Measurements from ENCODE around the gene SRPK2.
"Not testable (repeated sequence)": the region's sequence is repeated elsewhere in the genome, so short reads cannot be mapped to it uniquely, and the experiment has no call there.

The SRPK2 gene

DNA sequence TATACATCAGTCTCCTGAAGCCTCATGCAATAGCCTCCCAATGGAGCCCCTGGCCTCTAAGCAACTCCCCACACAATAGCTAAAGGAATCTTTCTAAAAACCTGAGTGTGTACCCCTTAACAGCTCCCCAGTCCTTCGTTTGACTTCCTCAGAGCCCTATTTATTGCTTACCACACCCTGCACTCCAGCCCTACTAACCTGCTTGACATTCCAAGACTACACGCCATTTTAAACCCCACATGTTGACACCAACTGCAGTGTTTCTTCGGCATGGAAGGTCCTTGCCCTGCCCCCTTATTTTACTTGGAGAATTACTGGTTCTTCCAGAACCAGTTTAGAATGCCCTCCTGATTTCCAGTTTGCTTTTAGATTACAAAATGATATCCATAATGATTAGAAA, 10.8 kb downstream of the SRPK2 start:
- Histone ChIP-seq H3K36me3 (ENCODE audit: control insufficient read depth in 5 of 5, insufficient read depth in 5 of 5, low read length in 5 of 5) (no peaks in the 10 kb centered on the region), H3K9ac (ENCODE audit: low read length in 5 of 5) (no peak overlapping the region), H3K4me1 (ENCODE audit: control insufficient read depth in 5 of 5, insufficient read depth in 5 of 5, low read length in 5 of 5) (peaks cover 0 to 3% (median 0%) of the 10 kb centered on the region in 5 donors), H3K9me3 (ENCODE audit: control insufficient read depth in 5 of 5, low read length in 5 of 5) (no peaks in the 10 kb centered on the region), H3K27ac (ENCODE audit: low read depth, low read length) (no peak overlapping the region), H3K4me3 (ENCODE audit: low read depth in 1 of 5, low read length in 5 of 5) (no peak overlapping the region), H3K27me3 (ENCODE audit: control insufficient read depth in 5 of 5, insufficient read depth in 4 of 5, low read length in 5 of 5) (no peaks in the 10 kb centered on the region)

DNA sequence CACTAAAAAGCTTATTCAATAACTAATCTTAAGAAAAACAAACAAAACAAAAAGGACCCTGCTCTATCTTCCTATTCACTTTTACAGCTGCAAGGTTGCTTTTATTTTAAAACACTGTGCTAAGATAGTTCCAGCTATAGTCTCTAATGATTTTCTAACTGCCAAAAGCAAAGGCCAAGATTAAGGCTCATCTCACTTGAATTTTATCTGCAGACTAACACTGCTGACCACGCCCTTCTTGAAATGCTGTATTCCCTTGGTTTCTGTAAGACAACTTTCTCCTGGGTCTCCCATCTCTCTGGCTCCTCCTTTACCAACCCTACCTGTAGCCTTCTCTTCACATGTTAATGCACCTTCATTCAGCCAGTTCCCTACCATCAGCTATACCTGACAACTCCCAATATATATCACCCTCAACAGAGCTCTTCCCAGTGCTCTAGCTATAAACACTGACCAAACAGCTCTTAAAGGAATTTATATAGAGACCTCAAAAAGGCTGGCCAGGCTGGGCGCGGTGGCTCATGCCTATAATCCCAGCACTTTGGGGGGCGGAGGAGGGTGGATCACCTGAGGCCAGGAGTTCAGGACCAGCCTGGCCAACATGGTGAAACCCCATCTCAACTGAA, 11.7 kb downstream of the SRPK2 start:
- no peaks in the 10 kb centered on the region for H3K9me3 ChIP-seq (ENCODE audit: control insufficient read depth in 5 of 5, low read length in 5 of 5)
- H3K4me3 ChIP-seq (ENCODE audit: low read depth in 1 of 5, low read length in 5 of 5): no peak overlapping the region
- no peaks in the 10 kb centered on the region for H3K36me3 ChIP-seq (ENCODE audit: control insufficient read depth in 5 of 5, insufficient read depth in 5 of 5, low read length in 5 of 5)
- H3K9ac ChIP-seq (ENCODE audit: low read length in 5 of 5): no peak overlapping the region
- no peaks in the 10 kb centered on the region for H3K27me3 ChIP-seq (ENCODE audit: control insufficient read depth in 5 of 5, insufficient read depth in 4 of 5, low read length in 5 of 5)
- no peaks in the 10 kb centered on the region for H3K4me1 ChIP-seq (ENCODE audit: control insufficient read depth in 5 of 5, insufficient read depth in 5 of 5, low read length in 5 of 5)
- H3K27ac ChIP-seq (ENCODE audit: low read depth, low read length): no peak overlapping the region

DNA sequence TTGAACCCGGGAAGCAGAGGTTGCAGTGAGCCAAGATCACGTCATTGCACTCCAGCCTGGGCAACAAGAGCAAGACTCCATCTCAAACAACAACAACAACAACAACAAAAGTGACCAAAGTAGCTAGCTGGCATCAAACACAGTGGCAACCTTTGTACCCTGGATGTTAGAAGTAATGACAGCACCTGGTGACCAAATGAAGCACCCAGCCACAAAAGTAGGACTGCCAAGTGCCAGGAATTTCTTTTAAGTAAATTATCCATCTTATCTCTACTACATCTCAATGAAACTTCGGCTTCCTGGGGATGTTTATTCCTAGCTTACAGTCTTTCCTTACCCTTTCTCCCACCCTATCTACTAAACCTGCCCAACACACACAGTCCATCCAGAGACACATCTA, 18.8 kb downstream of the SRPK2 start:
- no peak overlapping the region for H3K9ac ChIP-seq (ENCODE audit: low read length in 5 of 5)

DNA sequence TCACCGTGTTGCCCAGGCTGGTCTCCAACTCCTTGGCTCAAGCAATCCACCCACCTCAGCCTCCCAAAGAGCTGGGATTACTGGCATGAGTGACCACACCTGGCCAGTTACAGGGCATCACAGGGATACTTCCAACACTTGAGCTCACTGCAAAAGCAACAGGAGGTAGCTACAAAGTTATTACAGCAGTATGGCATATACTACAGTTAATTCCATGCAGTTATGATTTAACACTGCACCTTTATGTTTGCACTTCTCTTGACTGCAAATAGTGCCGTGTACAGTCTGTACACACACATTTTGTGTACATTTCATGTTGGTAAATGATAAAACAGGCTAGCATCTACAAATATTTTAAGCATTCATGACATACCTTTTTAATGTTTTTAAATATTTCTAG, 21.3 kb downstream of the SRPK2 start:
- H3K9me3 ChIP-seq (ENCODE audit: control insufficient read depth in 5 of 5, low read length in 5 of 5): no peaks in the 10 kb centered on the region
- H3K27ac ChIP-seq (ENCODE audit: low read depth, low read length): no peak overlapping the region
- no peaks in the 10 kb centered on the region for H3K27me3 ChIP-seq (ENCODE audit: control insufficient read depth in 5 of 5, insufficient read depth in 4 of 5, low read length in 5 of 5)
- H3K4me3 ChIP-seq (ENCODE audit: low read depth in 1 of 5, low read length in 5 of 5): no peak overlapping the region
- H3K36me3 ChIP-seq (ENCODE audit: control insufficient read depth in 5 of 5, insufficient read depth in 5 of 5, low read length in 5 of 5): no peaks in the 10 kb centered on the region
- peaks cover 0 to 4% (median 0%) of the 10 kb centered on the region in 5 donors for H3K4me1 ChIP-seq (ENCODE audit: control insufficient read depth in 5 of 5, insufficient read depth in 5 of 5, low read length in 5 of 5)
- no peak overlapping the region for H3K9ac ChIP-seq (ENCODE audit: low read length in 5 of 5)

More for the DNA sequence above, 18.8 kb downstream of the SRPK2 start:
- Histone ChIP-seq H3K36me3 (ENCODE audit: control insufficient read depth in 5 of 5, insufficient read depth in 5 of 5, low read length in 5 of 5) (no peaks in the 10 kb centered on the region), H3K27me3 (ENCODE audit: control insufficient read depth in 5 of 5, insufficient read depth in 4 of 5, low read length in 5 of 5) (no peaks in the 10 kb centered on the region), H3K9me3 (ENCODE audit: control insufficient read depth in 5 of 5, low read length in 5 of 5) (no peaks in the 10 kb centered on the region), H3K4me3 (ENCODE audit: low read depth in 1 of 5, low read length in 5 of 5) (no peak overlapping the region), H3K4me1 (ENCODE audit: control insufficient read depth in 5 of 5, insufficient read depth in 5 of 5, low read length in 5 of 5) (peaks cover 0 to 4% (median 0%) of the 10 kb centered on the region in 5 donors), H3K27ac (ENCODE audit: low read depth, low read length) (no peak overlapping the region)

DNA sequence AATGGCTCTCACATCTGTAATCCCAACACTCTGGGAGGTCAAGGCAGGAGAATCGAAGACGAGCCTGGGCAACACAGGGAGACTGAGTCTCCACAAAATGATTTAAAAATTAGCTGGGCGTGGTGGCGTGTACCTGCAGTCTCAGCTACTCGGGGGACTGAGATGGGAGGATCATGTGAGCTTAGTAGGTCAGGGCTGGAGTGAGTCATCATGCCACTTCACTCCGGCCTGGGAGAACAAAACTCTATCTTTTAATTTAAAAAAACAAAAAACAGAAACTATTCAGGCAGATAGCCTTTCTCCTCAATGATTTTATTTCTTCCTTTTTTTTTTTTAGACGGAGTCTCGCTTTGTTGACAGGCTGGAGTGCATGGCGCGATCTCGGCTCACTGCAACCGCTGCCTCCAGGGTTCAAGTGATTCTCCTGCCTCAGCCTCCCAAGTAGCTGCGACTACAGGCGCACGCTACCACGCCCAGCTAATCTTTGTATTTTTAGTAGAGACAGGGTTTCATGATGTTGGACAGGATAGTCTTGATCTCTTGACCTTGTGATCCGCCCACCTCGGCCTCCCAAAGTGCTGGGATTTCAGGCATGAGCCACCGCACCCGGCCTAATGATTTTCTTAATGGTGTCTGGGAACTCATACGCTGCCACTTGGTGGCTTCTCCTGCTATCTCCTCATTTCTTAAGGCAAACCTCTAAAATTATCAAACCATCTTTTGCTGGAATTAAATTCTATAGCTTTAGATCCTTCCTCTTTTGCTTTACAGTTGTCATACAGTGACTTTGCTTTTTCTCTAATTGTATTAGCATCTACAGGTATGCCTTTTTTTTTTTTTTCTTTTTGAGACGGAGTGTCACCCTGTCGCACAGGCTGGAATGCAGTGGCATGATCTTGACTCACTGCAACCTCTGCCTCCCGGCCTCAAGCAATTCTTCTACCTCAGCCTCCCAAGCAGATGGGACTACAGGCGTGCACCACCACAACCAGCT, 22.9 kb downstream of the SRPK2 start:
- no peak overlapping the region for H3K4me3 ChIP-seq (ENCODE audit: low read depth in 1 of 5, low read length in 5 of 5)
- no peaks in the 10 kb centered on the region for H3K9me3 ChIP-seq (ENCODE audit: control insufficient read depth in 5 of 5, low read length in 5 of 5)
- H3K36me3 ChIP-seq (ENCODE audit: control insufficient read depth in 5 of 5, insufficient read depth in 5 of 5, low read length in 5 of 5): no peaks in the 10 kb centered on the region
- peaks cover 0 to 4% (median 0%) of the 10 kb centered on the region in 5 donors for H3K4me1 ChIP-seq (ENCODE audit: control insufficient read depth in 5 of 5, insufficient read depth in 5 of 5, low read length in 5 of 5)
- no peak overlapping the region for H3K27ac ChIP-seq (ENCODE audit: low read depth, low read length)
- no peak overlapping the region for H3K9ac ChIP-seq (ENCODE audit: low read length in 5 of 5)
- no peaks in the 10 kb centered on the region for H3K27me3 ChIP-seq (ENCODE audit: control insufficient read depth in 5 of 5, insufficient read depth in 4 of 5, low read length in 5 of 5)

DNA sequence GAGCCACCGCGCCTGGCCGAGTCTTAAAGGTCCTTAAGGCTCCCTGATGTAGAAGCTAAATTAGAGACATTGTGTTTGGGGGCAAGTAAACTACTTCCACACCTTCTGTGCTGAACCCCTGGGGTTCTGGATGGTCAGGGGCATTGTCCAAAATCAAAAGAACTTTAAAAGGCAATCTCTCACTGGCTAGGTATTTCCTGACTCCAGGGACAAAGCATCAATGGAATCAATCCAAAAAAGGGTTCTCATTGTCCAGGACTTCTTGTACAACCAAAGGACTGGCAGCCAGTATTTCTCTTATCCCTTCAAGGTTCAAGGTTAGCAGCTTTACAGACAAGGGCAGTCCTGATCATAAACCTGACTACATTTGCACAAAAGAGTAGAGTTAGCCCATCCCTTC, 24.0 kb downstream of the SRPK2 start:
- Histone ChIP-seq H3K36me3 (ENCODE audit: control insufficient read depth in 5 of 5, insufficient read depth in 5 of 5, low read length in 5 of 5) (no peaks in the 10 kb centered on the region), H3K27ac (ENCODE audit: low read depth, low read length) (no peak overlapping the region), H3K4me1 (ENCODE audit: control insufficient read depth in 5 of 5, insufficient read depth in 5 of 5, low read length in 5 of 5) (no peaks in the 10 kb centered on the region), H3K4me3 (ENCODE audit: low read depth in 1 of 5, low read length in 5 of 5) (no peak overlapping the region), H3K9me3 (ENCODE audit: control insufficient read depth in 5 of 5, low read length in 5 of 5) (no peaks in the 10 kb centered on the region), H3K9ac (ENCODE audit: low read length in 5 of 5) (no peak overlapping the region), H3K27me3 (ENCODE audit: control insufficient read depth in 5 of 5, insufficient read depth in 4 of 5, low read length in 5 of 5) (no peaks in the 10 kb centered on the region)

DNA sequence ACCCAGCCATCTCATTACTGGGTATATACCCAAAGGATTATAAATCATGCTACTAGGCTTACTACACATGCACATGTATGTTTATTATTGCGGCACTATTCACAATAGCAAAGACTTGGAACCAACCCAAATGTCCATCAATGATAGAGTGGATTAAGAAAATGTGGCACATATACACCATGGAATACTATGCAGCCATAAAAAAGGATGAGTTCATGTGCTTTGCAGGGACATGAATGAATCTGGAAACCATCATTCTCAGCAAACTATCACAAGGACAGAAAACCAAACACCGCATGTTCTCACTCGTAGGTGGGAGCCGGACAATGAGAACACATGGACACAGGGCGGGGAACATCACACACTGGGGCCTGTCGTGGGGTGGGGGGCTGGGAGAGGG, 25.1 kb downstream of the SRPK2 start:
- not testable (repeated sequence) for H3K4me1 ChIP-seq (ENCODE audit: control insufficient read depth in 5 of 5, insufficient read depth in 5 of 5, low read length in 5 of 5); H3K9me3 ChIP-seq (ENCODE audit: control insufficient read depth in 5 of 5, low read length in 5 of 5); H3K4me3 ChIP-seq (ENCODE audit: low read depth in 1 of 5, low read length in 5 of 5); H3K27ac ChIP-seq (ENCODE audit: low read depth, low read length); H3K9ac ChIP-seq (ENCODE audit: low read length in 5 of 5); H3K36me3 ChIP-seq (ENCODE audit: control insufficient read depth in 5 of 5, insufficient read depth in 5 of 5, low read length in 5 of 5); H3K27me3 ChIP-seq (ENCODE audit: control insufficient read depth in 5 of 5, insufficient read depth in 4 of 5, low read length in 5 of 5)

DNA sequence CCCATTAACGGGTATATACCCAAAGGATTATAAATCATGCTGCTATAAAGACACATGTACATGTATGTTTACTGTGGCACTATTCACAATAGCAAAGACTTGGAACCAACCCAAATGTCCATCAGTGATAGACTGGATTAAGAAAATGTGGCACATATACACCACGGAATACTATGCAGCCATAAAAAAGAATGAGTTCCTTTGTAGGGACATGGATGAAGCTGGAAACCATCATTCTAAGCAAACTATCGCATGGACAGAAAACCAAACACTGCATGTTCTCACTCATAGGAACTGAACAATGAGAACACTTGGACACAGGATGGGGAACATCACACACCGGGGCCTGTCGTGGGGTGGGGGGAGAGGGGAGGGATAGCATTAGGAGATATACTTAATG, 26.0 kb downstream of the SRPK2 start:
- not testable (repeated sequence) for H3K27me3 ChIP-seq (ENCODE audit: control insufficient read depth in 5 of 5, insufficient read depth in 4 of 5, low read length in 5 of 5); H3K36me3 ChIP-seq (ENCODE audit: control insufficient read depth in 5 of 5, insufficient read depth in 5 of 5, low read length in 5 of 5); H3K4me1 ChIP-seq (ENCODE audit: control insufficient read depth in 5 of 5, insufficient read depth in 5 of 5, low read length in 5 of 5); H3K4me3 ChIP-seq (ENCODE audit: low read depth in 1 of 5, low read length in 5 of 5); H3K27ac ChIP-seq (ENCODE audit: low read depth, low read length); H3K9ac ChIP-seq (ENCODE audit: low read length in 5 of 5); H3K9me3 ChIP-seq (ENCODE audit: control insufficient read depth in 5 of 5, low read length in 5 of 5)

DNA sequence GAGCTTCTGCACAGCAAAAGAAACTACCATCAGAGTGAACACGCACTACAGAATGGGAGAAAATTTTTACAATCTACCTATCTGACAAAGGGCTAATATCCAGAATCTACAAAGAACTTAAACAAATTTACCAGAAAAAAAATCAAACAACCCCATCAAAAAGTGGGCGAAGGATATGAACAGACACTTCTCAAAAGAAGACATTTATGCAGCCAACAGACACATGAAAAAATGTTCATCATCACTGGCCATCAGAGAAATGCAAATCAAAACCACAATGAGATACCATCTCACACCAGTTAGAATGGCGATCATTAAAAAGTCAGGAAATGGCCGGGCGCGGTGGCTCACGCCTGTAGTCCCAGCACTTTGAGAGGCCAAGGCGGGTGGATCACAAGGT, 26.7 kb downstream of the SRPK2 start:
- not testable (repeated sequence) for H3K9ac ChIP-seq (ENCODE audit: low read length in 5 of 5); H3K27me3 ChIP-seq (ENCODE audit: control insufficient read depth in 5 of 5, insufficient read depth in 4 of 5, low read length in 5 of 5); H3K9me3 ChIP-seq (ENCODE audit: control insufficient read depth in 5 of 5, low read length in 5 of 5); H3K36me3 ChIP-seq (ENCODE audit: control insufficient read depth in 5 of 5, insufficient read depth in 5 of 5, low read length in 5 of 5); H3K27ac ChIP-seq (ENCODE audit: low read depth, low read length); H3K4me1 ChIP-seq (ENCODE audit: control insufficient read depth in 5 of 5, insufficient read depth in 5 of 5, low read length in 5 of 5); H3K4me3 ChIP-seq (ENCODE audit: low read depth in 1 of 5, low read length in 5 of 5)

DNA sequence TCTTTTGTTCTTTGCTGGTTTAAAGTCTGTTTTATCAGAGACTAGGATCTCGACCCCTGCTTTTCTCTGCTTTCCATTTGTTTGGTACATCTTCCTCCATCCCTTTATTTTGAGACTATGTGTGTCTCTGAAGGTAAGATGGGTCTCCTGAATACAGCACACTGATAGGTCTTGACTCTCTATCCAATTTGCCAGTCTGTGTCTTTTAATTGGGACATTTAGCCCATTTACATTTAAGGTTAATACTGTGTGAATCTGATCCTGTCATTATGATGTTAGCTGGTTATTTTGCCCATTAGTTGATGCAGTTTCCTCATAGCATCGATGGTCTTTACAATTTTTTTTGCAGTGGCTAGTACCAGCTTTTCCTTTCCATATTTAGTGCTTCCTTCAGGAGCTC, 28.6 kb downstream of the SRPK2 start:
- H3K36me3 ChIP-seq (ENCODE audit: control insufficient read depth in 5 of 5, insufficient read depth in 5 of 5, low read length in 5 of 5); H3K9ac ChIP-seq (ENCODE audit: low read length in 5 of 5); H3K9me3 ChIP-seq (ENCODE audit: control insufficient read depth in 5 of 5, low read length in 5 of 5); H3K27ac ChIP-seq (ENCODE audit: low read depth, low read length); H3K4me1 ChIP-seq (ENCODE audit: control insufficient read depth in 5 of 5, insufficient read depth in 5 of 5, low read length in 5 of 5); H3K4me3 ChIP-seq (ENCODE audit: low read depth in 1 of 5, low read length in 5 of 5); H3K27me3 ChIP-seq (ENCODE audit: control insufficient read depth in 5 of 5, insufficient read depth in 4 of 5, low read length in 5 of 5): not testable (repeated sequence)
